Neural progenitor cell (in vitro differentiated cells): ENCODE results near the gene ARHGEF4. TPM values are rescaled to one million over a fixed set of nuclear protein-coding genes. Genes with fewer than 3 reads are reported as not detected.

Source experiments
- DNase-seq: peaks from one replicate; pipeline ENCODE4 v3.0.0-alpha.2; 2016; ENCODE audit warnings: low spot score
- H2AFZ ChIP-seq: fragments of 200-600 bp; sonication (generic); replicated peaks from 2 replicates; pipeline ENCODE4 v1.6.1; 2016; ENCODE audit warnings: antibody characterized with exemption
- H3F3A ChIP-seq: fragments of 200-600 bp; sonication (generic); 2 replicates; pipeline ENCODE4 v1.6.1; 2016; ENCODE audit warnings: antibody characterized with exemption, low read depth
- H3K27ac ChIP-seq: fragments of 200-600 bp; sonication (generic); 2 replicates; pipeline ENCODE4 v1.5.1; 2016; ENCODE audit warnings: mild to moderate bottlenecking
- H3K27me3 ChIP-seq: fragments of 200-600 bp; sonication (generic); 2 replicates; pipeline ENCODE4 v1.6.1; 2016; ENCODE audit warnings: mild to moderate bottlenecking, moderate library complexity
- H3K36me3 ChIP-seq: fragments of 200-600 bp; sonication (generic); 2 replicates; pipeline ENCODE4 v1.5.1; 2016
- H3K4me1 ChIP-seq: fragments of 200-600 bp; sonication (generic); 2 replicates; pipeline ENCODE4 v1.6.1; 2016; ENCODE audit warnings: mixed run types
- H3K4me2 ChIP-seq: fragments of 200-600 bp; sonication (generic); 2 replicates; pipeline ENCODE4 v1.6.1; 2016
- H3K4me3 ChIP-seq: fragments of 200-600 bp; sonication (generic); 2 replicates; pipeline ENCODE4 v1.5.1; 2016
- H3K79me2 ChIP-seq: fragments of 200-600 bp; sonication (generic); 2 replicates; pipeline ENCODE4 v1.6.1; 2016; ENCODE audit warnings: low read depth
- H3K9ac ChIP-seq: fragments of 200-600 bp; sonication (generic); 2 replicates; pipeline ENCODE4 v1.6.1; 2016
- H3K9me3 ChIP-seq: fragments of 200-600 bp; sonication (generic); 2 replicates; pipeline ENCODE4 v1.5.1; 2016; ENCODE audit warnings: low read depth
- H4K20me1 ChIP-seq: fragments of 200-600 bp; sonication (generic); 2 replicates; pipeline ENCODE4 v1.6.1; 2016; ENCODE audit warnings: low read depth
- H3K27ac Mint-ChIP-seq: 3 replicates; pipeline ENCODE4 v1.8.0; 2021; ENCODE audit warnings: mixed read lengths
- H3K27me3 Mint-ChIP-seq: 2 replicates; pipeline ENCODE4 v1.8.0; 2022; ENCODE audit warnings: low read depth, mild to moderate bottlenecking, inconsistent platforms, moderate library complexity, mixed read lengths; ENCODE audit not compliant: insufficient read depth
- H3K36me3 Mint-ChIP-seq: 3 replicates; pipeline ENCODE4 v1.8.0; 2021; ENCODE audit warnings: mixed read lengths
- H3K4me1 Mint-ChIP-seq: 3 replicates; pipeline ENCODE4 v1.8.0; 2021; ENCODE audit warnings: mixed read lengths
- H3K4me3 Mint-ChIP-seq: 3 replicates; pipeline ENCODE4 v1.8.0; 2021; ENCODE audit warnings: mild to moderate bottlenecking, moderate library complexity, mixed read lengths
- H3K9me3 Mint-ChIP-seq: 3 replicates; pipeline ENCODE4 v1.8.0; 2020; ENCODE audit warnings: mixed read lengths
- EZH2 ChIP-seq: fragments of 200-600 bp; sonication (generic); IDR thresholded peaks from 2 replicates; pipeline ENCODE4 v1.6.1; 2017; ENCODE audit warnings: antibody characterized with exemption, mild to moderate bottlenecking, moderate library complexity
- EZH2phosphoT487 ChIP-seq: fragments of 200-600 bp; sonication (generic); IDR thresholded peaks from 2 replicates; pipeline ENCODE4 v1.6.1; 2017; ENCODE audit warnings: antibody characterized with exemption
- total RNA-seq: library from RNA; depleted of rRNA; stranded (reverse); fragments of >200 nt; gene quantifications from 2 replicates; pipeline ENCODE4 v1.2.3, GENCODE V29; 2015; ENCODE audit warnings: low replicate concordance
- TF ChIP-seq, protein P1 (sequence below): fragments of 200-600 bp; sonication (generic); IDR thresholded peaks from 2 replicates; pipeline ENCODE4 v1.5.1; 2017; ENCODE audit warnings: antibody characterized with exemption, mild to moderate bottlenecking

The ARHGEF4 gene
- total RNA-seq, 1 donor from 2014 or later: 22.8 TPM

DNA sequence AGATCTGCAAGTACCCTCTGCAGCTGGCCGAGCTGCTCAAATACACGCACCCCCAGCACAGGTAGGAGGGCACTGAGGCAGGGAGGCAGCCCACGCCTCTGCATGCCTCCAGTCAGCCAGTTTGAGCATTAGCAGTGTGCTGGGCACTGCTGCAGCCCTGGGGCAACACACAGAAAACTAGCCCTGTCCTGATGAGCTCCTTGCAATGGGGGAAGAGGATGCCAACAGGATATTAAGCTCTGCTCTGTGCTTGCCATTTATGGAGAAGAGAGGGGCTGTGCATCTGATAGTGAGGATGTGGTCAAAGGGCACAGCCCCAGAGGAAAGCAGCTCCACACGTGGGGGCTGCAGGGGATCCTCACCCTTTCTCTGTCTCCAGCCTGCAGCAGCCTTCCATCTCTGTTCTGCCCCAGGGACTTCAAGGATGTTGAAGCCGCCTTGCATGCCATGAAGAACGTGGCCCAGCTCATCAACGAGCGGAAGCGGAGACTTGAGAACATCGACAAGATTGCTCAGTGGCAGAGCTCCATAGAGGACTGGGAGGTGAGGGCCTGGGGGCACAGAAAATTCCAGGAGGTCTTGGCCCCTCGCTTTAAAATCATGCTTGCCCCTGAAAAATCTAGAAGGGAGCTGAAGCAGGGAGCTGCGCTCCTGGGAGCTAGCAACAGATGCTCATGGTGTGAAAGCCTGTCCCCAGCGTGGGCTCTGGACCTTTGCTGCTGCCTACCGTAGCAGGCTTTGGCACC lies 204.9 kb downstream of the ARHGEF4 start:
- Histone ChIP-seq H3F3A (no peaks in the 10 kb centered on the region), H3K36me3 (no peaks in the 10 kb centered on the region), H4K20me1 (peaks cover 5% of the 10 kb centered on the region), H3K4me3 (no peak overlapping the region), H3K9ac (no peak overlapping the region), H3K79me2 (no peaks in the 10 kb centered on the region), H3K27ac (no peak overlapping the region), H3K27me3 (no peaks in the 10 kb centered on the region), H2AFZ (no peak overlapping the region), H3K4me1 (no peaks in the 10 kb centered on the region), H3K4me2 (no peak overlapping the region), H3K9me3 (no peaks in the 10 kb centered on the region)
- Mint-ChIP-seq H3K9me3 (no peaks in the 10 kb centered on the region), H3K4me1 (peaks cover 13% of the 10 kb centered on the region), H3K36me3 (peaks cover 6% of the 10 kb centered on the region), H3K4me3 (no peak overlapping the region), H3K27me3 (peaks cover 8% of the 10 kb centered on the region), H3K27ac (peak overlapping the region; percentile 37)
- no peak for DNase-seq
- TF ChIP-seq, protein P1, sequence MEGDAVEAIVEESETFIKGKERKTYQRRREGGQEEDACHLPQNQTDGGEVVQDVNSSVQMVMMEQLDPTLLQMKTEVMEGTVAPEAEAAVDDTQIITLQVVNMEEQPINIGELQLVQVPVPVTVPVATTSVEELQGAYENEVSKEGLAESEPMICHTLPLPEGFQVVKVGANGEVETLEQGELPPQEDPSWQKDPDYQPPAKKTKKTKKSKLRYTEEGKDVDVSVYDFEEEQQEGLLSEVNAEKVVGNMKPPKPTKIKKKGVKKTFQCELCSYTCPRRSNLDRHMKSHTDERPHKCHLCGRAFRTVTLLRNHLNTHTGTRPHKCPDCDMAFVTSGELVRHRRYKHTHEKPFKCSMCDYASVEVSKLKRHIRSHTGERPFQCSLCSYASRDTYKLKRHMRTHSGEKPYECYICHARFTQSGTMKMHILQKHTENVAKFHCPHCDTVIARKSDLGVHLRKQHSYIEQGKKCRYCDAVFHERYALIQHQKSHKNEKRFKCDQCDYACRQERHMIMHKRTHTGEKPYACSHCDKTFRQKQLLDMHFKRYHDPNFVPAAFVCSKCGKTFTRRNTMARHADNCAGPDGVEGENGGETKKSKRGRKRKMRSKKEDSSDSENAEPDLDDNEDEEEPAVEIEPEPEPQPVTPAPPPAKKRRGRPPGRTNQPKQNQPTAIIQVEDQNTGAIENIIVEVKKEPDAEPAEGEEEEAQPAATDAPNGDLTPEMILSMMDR: no peak
- no peak for TF ChIP-seq EZH2phosphoT487
- no peak for TF ChIP-seq EZH2

DNA sequence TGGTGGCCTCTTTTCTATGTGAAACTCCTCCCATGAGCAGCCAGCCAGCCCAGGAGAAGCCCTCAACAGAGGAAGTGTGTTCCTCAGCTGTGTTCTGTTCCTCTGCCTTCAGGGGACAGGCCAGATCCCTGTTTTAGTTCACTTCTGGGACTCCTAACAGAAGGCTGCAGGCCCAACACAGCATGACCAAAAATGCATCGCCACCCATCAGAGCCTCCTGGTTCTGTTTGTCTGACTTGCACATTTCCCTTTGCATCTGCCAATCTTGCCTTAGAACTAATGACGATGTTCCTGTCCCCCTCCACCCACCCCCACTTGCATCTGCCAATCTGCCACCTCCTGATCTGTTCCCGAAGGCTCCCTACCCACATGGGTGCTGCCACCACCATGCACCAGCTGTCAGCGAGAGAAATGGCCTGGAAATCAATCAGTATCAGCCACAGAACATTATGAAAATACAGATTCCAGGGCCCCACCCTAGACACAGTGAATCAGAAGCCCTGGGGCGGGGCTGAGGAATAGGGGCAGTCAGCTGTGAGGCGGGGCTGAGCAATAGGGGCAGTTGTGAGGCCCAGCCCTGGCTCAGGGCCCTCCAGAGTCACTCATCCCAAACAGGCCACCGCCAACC lies 205.5 kb downstream of the ARHGEF4 start:
- no peak overlapping the region for H3K27ac Mint-ChIP-seq
- H3K9ac ChIP-seq: no peak overlapping the region
- H4K20me1 ChIP-seq: peaks cover 11% of the 10 kb centered on the region
- no peak for DNase-seq
- no peaks in the 10 kb centered on the region for H3K4me1 ChIP-seq
- no peak for TF ChIP-seq EZH2phosphoT487
- H2AFZ ChIP-seq: no peak overlapping the region
- no peaks in the 10 kb centered on the region for H3K36me3 ChIP-seq
- H3K36me3 Mint-ChIP-seq: peaks cover 8% of the 10 kb centered on the region
- peaks cover 8% of the 10 kb centered on the region for H3K27me3 Mint-ChIP-seq
- no peak overlapping the region for H3K4me3 Mint-ChIP-seq
- H3K27me3 ChIP-seq: no peaks in the 10 kb centered on the region
- H3K4me2 ChIP-seq: no peak overlapping the region
- H3K9me3 ChIP-seq: no peaks in the 10 kb centered on the region
- peaks cover 15% of the 10 kb centered on the region for H3K4me1 Mint-ChIP-seq
- no peak overlapping the region for H3K4me3 ChIP-seq
- no peak overlapping the region for H3K27ac ChIP-seq
- no peaks in the 10 kb centered on the region for H3F3A ChIP-seq
- no peaks in the 10 kb centered on the region for H3K9me3 Mint-ChIP-seq
- H3K79me2 ChIP-seq: no peaks in the 10 kb centered on the region

DNA sequence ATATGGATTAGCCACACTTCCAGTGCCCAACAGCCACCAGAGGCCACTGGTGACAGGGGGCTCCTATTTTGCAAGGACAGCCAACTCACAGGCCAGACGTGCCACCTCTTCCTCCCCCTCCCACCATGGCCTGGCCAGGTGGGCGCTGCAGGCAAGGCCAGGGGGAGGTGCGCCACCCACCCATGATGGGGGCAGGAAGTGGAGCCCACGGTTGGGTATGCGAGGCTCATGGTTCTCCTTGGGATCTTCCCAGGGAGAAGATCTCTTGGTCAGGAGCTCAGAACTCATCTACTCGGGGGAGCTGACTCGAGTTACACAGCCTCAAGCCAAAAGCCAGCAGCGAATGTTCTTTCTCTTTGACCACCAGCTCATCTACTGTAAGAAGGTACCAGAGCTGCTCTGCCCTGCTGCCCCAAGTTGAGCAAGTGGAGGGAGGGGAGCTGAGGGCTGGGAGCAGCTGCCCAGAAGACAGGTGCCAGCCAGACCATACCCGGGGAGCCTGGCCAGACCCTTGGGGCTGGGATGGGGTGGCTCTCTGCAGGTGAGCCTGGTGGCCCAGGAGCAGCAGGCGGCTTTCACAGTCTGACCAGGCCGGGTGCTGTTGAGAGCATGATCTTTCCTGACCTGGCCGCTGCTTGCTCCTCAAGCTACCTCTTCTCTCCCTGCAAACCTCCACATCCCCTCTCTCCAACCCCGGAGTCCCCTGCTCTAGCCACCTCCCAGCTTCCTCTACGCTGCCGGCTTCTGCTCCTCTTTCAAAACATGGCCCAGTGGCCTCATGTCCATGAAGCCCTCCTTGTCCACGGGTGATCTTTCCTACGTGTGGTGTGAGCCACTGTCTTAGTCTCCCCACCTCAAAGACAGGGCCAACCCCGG lies 206.7 kb downstream of the ARHGEF4 start:
- Histone ChIP-seq H3K79me2 (no peaks in the 10 kb centered on the region), H3K4me2 (no peak overlapping the region), H3K9me3 (no peaks in the 10 kb centered on the region), H3K4me1 (no peaks in the 10 kb centered on the region), H2AFZ (no peak overlapping the region), H3F3A (no peaks in the 10 kb centered on the region), H3K27ac (no peak overlapping the region), H3K4me3 (no peak overlapping the region), H3K27me3 (no peaks in the 10 kb centered on the region), H3K36me3 (no peaks in the 10 kb centered on the region), H4K20me1 (peaks cover 23% of the 10 kb centered on the region), H3K9ac (no peak overlapping the region)
- DNase-seq: no peak
- Mint-ChIP-seq H3K4me1 (peaks cover 12% of the 10 kb centered on the region), H3K27me3 (peaks cover 6% of the 10 kb centered on the region), H3K9me3 (no peaks in the 10 kb centered on the region), H3K36me3 (peaks cover 14% of the 10 kb centered on the region), H3K4me3 (no peak overlapping the region), H3K27ac (no peak overlapping the region)
- TF ChIP-seq EZH2phosphoT487 (no peak), EZH2 (no peak)
- TF ChIP-seq, protein P1: no peak
